OCI-LY3 (cell line): Measurements from ENCODE around the gene PDGFRA.
"Not testable (repeated sequence)": the region's sequence is repeated elsewhere in the genome, so short reads cannot be mapped to it uniquely, and the experiment has no call there.

Experiments
- H2AFZ ChIP-seq: fragments of 200-600, 300-600 bp; shearing (Covaris generic); 2 replicates; pipeline ENCODE4 v1.6.0; 2014; ENCODE audit warnings: antibody characterized with exemption, low read depth, low read length
- H3K27ac ChIP-seq: fragments of 200-600, 300-600 bp; sonication (generic); 2 replicates; pipeline ENCODE4 v1.5.1; 2014; ENCODE audit warnings: mild to moderate bottlenecking, low read length, moderate library complexity, mixed read lengths
- H3K27me3 ChIP-seq: fragments of 200-600, 300-600 bp; sonication (generic); 2 replicates; pipeline ENCODE4 v1.6.1; 2014; ENCODE audit warnings: low read depth, low read length, mixed read lengths
- H3K36me3 ChIP-seq: fragments of 200-600, 300-600 bp; sonication (generic); replicated peaks from 2 replicates; pipeline ENCODE3; 2014; ENCODE audit warnings: low read depth, low read length, mixed read lengths
- H3K4me1 ChIP-seq: fragments of 300-600, 200-600 bp; sonication (generic); 2 replicates; pipeline ENCODE4 v1.6.1; 2014; ENCODE audit warnings: low read length, mixed read lengths
- H3K4me2 ChIP-seq: fragments of 200-600, 300-600 bp; sonication (generic); 2 replicates; pipeline ENCODE4 v1.6.1; 2014; ENCODE audit warnings: low read length, mixed read lengths
- H3K4me3 ChIP-seq: fragments of 300-600, 200-600 bp; sonication (generic); 2 replicates; pipeline ENCODE4 v1.5.1; 2014; ENCODE audit warnings: antibody characterized with exemption, mild to moderate bottlenecking, low read length, moderate library complexity
- H3K79me2 ChIP-seq: fragments of 300-600, 200-600 bp; shearing (Covaris generic); 2 replicates; pipeline ENCODE4 v1.6.1; 2014; ENCODE audit warnings: mild to moderate bottlenecking, low read length, mixed read lengths
- H3K9ac ChIP-seq: fragments of 300-600, 200-600 bp; shearing (Covaris generic); 2 replicates; pipeline ENCODE4 v1.6.0; 2014; ENCODE audit warnings: mild to moderate bottlenecking, low read length, moderate library complexity
- H3K9me3 ChIP-seq: fragments of 200-600, 300-600 bp; shearing (Covaris generic); 2 replicates; pipeline ENCODE4 v1.6.1; 2014; ENCODE audit warnings: low read length, mixed read lengths; ENCODE audit not compliant: insufficient read depth
- H4K20me1 ChIP-seq: fragments of 200-600, 300-600 bp; sonication (generic); 2 replicates; pipeline ENCODE4 v1.6.1; 2016; ENCODE audit warnings: low read length, mixed read lengths; ENCODE audit not compliant: insufficient read depth
- EZH2phosphoT487 ChIP-seq: fragments of 200-600 bp; shearing (Covaris generic); IDR thresholded peaks from 2 replicates; pipeline ENCODE4 v1.6.1; 2018; ENCODE audit warnings: antibody characterized with exemption, mixed run types, low read depth
- TF ChIP-seq, protein P1 (sequence below): fragments of 200-600, 300-600 bp; sonication (generic); IDR thresholded peaks from 2 replicates; pipeline ENCODE4 v1.5.1; 2014; ENCODE audit warnings: antibody characterized with exemption, low read length, low read depth

The PDGFRA gene

DNA sequence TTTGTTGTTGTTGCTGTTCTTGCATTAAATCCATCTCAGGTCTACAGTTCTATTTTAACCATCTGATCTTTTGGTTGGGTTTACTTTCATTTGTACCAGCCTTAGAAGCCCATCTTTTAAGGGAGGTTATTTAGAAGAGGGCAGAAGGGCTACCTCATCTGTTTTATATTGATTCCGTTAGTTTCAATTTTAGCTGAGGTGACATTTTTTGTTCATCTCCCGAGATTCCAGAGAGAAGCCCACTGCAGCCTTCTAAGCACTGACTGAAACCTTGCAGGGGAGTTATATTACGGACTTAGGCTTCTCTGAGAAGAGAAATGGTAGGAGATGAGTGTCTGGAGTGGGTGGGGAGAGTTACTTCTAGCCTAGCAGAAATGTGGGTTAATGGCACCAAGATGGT, 101.8 kb downstream of the PDGFRA start:
- Histone ChIP-seq H4K20me1 (no peaks in the 10 kb centered on the region), H3K36me3 (no peaks in the 10 kb centered on the region), H3K27me3 (no peaks in the 10 kb centered on the region), H3K79me2 (no peaks in the 10 kb centered on the region), H3K9ac (no peak overlapping the region), H3K4me3 (no peak overlapping the region), H3K4me2 (no peak overlapping the region), H3K9me3 (no peaks in the 10 kb centered on the region), H3K27ac (no peak overlapping the region), H3K4me1 (no peaks in the 10 kb centered on the region), H2AFZ (no peak overlapping the region)
- TF ChIP-seq, protein P1, sequence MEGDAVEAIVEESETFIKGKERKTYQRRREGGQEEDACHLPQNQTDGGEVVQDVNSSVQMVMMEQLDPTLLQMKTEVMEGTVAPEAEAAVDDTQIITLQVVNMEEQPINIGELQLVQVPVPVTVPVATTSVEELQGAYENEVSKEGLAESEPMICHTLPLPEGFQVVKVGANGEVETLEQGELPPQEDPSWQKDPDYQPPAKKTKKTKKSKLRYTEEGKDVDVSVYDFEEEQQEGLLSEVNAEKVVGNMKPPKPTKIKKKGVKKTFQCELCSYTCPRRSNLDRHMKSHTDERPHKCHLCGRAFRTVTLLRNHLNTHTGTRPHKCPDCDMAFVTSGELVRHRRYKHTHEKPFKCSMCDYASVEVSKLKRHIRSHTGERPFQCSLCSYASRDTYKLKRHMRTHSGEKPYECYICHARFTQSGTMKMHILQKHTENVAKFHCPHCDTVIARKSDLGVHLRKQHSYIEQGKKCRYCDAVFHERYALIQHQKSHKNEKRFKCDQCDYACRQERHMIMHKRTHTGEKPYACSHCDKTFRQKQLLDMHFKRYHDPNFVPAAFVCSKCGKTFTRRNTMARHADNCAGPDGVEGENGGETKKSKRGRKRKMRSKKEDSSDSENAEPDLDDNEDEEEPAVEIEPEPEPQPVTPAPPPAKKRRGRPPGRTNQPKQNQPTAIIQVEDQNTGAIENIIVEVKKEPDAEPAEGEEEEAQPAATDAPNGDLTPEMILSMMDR = no peak
- no peak for TF ChIP-seq EZH2phosphoT487

DNA sequence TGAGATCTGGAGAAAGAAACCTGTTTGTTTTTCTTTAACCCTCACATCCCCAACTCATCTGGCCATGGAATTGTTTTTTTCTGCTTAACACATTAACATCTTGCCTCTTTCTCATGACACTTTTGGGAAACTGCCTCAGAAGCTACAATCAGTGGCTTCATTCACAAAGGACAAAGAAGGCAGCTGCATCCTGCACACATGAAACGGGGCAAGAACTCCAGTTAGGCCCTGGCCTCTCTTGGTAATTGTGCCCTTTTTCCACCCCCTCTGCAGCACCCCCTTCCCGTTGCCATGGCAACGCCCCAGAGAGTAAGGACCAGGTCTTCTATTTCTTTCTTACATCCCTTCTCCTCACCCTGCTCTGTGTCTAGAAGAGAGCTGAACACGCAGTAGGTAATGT, 103.4 kb downstream of the PDGFRA start:
- Histone ChIP-seq H2AFZ (no peak overlapping the region), H3K4me1 (no peaks in the 10 kb centered on the region), H3K36me3 (no peaks in the 10 kb centered on the region), H3K9ac (no peak overlapping the region), H4K20me1 (no peaks in the 10 kb centered on the region), H3K4me2 (no peak overlapping the region), H3K79me2 (no peaks in the 10 kb centered on the region), H3K4me3 (no peak overlapping the region), H3K27me3 (no peaks in the 10 kb centered on the region), H3K27ac (no peak overlapping the region), H3K9me3 (no peaks in the 10 kb centered on the region)
- no peak for TF ChIP-seq EZH2phosphoT487
- TF ChIP-seq, protein P1 = no peak

DNA sequence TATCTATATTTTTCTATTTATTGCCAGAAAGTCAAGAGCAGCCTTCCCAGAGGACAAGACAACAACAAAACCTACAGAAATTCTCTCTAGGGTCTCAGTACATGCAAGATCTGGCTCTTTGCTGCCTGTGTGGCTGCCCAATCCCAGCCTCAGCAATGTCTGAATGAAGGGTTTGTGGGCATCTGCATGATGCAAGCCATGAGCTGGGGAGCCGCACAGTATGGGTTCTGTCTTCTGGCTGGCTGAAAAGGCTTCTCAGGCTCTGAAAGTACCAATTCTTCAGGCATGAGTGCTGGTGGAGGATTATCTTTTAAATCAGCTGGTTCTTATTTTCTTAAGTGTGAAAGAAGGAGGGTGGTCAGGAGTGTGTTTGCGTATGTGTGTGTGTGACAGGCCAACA, 104.6 kb downstream of the PDGFRA start:
- Histone ChIP-seq H3K9me3 (no peaks in the 10 kb centered on the region), H3K9ac (no peak overlapping the region), H3K36me3 (no peaks in the 10 kb centered on the region), H3K79me2 (no peaks in the 10 kb centered on the region), H4K20me1 (no peaks in the 10 kb centered on the region), H3K4me1 (no peaks in the 10 kb centered on the region), H3K27me3 (no peaks in the 10 kb centered on the region), H2AFZ (no peak overlapping the region), H3K27ac (no peak overlapping the region), H3K4me2 (no peak overlapping the region), H3K4me3 (no peak overlapping the region)
- no peak for TF ChIP-seq EZH2phosphoT487
- TF ChIP-seq, protein P1 = no peak

DNA sequence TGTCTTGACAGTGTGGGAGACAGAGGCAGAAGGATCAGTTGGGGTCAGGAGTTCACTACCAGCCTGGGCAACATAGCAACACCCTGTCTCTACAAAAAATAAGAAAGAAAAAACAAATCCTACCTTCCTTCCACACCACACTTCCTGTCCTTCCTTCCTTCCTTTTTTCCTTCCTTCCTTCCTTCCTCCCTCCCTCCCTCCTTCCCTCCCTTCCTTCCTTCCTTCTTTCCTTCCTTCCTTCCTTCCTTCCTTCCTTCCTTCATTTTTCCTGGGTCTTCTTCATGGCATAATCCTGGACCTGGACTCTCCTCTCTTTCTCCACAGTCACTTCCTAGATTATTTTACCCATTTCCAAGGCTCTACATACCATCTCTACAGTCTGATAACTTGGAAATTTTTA, 105.7 kb downstream of the PDGFRA start:
- H3K79me2 ChIP-seq, H3K27ac ChIP-seq, H3K27me3 ChIP-seq, H2AFZ ChIP-seq, H3K9me3 ChIP-seq, H3K9ac ChIP-seq, H3K4me1 ChIP-seq, H4K20me1 ChIP-seq, H3K4me3 ChIP-seq, H3K4me2 ChIP-seq, H3K36me3 ChIP-seq: not testable (repeated sequence)

DNA sequence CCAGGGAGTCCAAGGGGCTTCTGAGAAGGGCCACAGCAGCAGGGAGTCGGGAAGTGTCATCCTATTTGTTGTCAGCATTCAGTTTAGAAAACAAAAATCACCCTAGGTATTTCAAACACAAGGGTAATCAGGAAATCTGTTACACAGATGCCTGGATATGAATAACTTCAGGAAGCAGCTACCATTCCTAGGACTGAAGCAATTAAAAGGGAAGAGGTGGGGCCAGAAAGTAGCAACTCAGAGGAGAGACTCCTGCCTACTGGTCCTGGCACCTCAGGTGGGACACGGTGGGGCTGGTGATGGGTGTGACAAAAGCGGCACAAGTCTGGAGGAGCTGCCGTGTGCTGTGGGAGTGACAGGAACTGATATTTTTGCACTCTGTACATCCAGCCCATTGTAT, 107.9 kb downstream of the PDGFRA start:
- TF ChIP-seq EZH2phosphoT487 = no peak
- TF ChIP-seq, protein P1 = no peak
- Histone ChIP-seq H4K20me1 (no peaks in the 10 kb centered on the region), H3K4me2 (no peak overlapping the region), H3K79me2 (no peaks in the 10 kb centered on the region), H3K4me3 (no peak overlapping the region), H3K4me1 (no peaks in the 10 kb centered on the region), H3K27me3 (no peaks in the 10 kb centered on the region), H3K27ac (no peak overlapping the region), H2AFZ (no peak overlapping the region), H3K9me3 (no peaks in the 10 kb centered on the region), H3K9ac (no peak overlapping the region), H3K36me3 (no peaks in the 10 kb centered on the region)

DNA sequence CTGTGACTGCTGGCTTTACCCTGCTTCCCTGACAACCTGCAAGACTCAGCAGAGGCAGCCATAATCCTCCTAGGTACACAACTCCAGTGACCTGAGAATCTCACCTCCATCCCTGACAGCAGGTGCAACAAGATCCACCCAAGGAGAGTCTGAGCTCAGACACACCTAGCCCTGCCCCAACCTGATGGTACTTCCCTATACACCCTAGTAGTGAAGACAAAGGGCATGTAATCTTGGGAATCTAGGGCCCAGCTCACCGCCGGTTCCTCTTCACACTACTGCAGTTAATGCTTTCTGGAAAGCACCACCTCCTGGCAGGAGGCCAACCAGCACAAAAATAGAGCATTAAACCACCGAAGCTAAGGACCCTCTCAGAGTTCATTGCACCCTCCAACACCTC, 113.0 kb downstream of the PDGFRA start:
- not testable (repeated sequence) for H3K4me3 ChIP-seq, H3K9ac ChIP-seq, H3K27ac ChIP-seq, H3K9me3 ChIP-seq, H4K20me1 ChIP-seq, H3K27me3 ChIP-seq, H3K4me1 ChIP-seq, H3K4me2 ChIP-seq, H3K79me2 ChIP-seq, H3K36me3 ChIP-seq, H2AFZ ChIP-seq
